Loucy (cell line): ENCODE results near the gene RARB.

Source experiments
- EZH2phosphoT487 ChIP-seq: fragments of 200-600 bp; IDR thresholded peaks from 2 replicates; pipeline ENCODE4 v1.6.1; 2018; ENCODE audit warnings: antibody characterized with exemption, mild to moderate bottlenecking, moderate library complexity, borderline replicate concordance
- TF ChIP-seq, protein P1 (sequence below): fragments of 200-600 bp; sonication (generic); conservative IDR thresholded peaks from 2 replicates; pipeline ENCODE4 v1.5.1; 2014; ENCODE audit warnings: mild to moderate bottlenecking, antibody characterized with exemption, low read length

DNA sequence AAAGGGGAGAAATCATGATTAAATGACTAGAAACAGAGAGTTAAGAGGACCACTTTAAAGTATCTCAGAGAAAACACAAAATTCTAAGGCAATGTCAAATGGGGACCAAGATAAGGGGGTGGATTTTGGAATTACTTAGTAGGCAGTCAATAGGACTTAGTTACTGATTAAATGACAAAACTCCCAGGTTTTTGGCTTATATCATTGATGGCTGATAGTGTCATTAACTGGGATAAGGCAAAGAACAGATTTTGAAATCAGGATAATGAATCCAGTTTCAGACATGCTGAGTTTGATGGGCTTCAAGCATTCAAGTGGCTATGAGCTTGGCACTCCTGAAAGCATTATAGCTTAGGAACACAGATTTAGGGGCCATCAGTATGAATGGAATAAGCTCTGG is 182.7 kb downstream of the RARB start:
- TF ChIP-seq, protein P1, sequence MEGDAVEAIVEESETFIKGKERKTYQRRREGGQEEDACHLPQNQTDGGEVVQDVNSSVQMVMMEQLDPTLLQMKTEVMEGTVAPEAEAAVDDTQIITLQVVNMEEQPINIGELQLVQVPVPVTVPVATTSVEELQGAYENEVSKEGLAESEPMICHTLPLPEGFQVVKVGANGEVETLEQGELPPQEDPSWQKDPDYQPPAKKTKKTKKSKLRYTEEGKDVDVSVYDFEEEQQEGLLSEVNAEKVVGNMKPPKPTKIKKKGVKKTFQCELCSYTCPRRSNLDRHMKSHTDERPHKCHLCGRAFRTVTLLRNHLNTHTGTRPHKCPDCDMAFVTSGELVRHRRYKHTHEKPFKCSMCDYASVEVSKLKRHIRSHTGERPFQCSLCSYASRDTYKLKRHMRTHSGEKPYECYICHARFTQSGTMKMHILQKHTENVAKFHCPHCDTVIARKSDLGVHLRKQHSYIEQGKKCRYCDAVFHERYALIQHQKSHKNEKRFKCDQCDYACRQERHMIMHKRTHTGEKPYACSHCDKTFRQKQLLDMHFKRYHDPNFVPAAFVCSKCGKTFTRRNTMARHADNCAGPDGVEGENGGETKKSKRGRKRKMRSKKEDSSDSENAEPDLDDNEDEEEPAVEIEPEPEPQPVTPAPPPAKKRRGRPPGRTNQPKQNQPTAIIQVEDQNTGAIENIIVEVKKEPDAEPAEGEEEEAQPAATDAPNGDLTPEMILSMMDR = no peak
- TF ChIP-seq EZH2phosphoT487 = no peak
